Chondrocyte (in vitro differentiated cells): ENCODE results near the gene SYVN1. TPM values are rescaled to one million over a fixed set of nuclear protein-coding genes. Genes with fewer than 3 reads are reported as not detected.
A peak's percentile ranks its signal among the peaks of the same experiment; 100 is the strongest.

Experiments used
- DNase-seq: peaks from one replicate; pipeline ENCODE4 v3.0.0; 2021; ENCODE audit warnings: mixed read lengths, low spot score
- H3K27ac Mint-ChIP-seq: one replicate; pipeline ENCODE4 v1.8.0; 2021; ENCODE audit warnings: mild to moderate bottlenecking, moderate library complexity, mixed read lengths; ENCODE audit not compliant: unreplicated experiment
- H3K27me3 Mint-ChIP-seq: 2 replicates; pipeline ENCODE4 v1.8.0; 2021; ENCODE audit warnings: low read depth, mixed read lengths
- H3K36me3 Mint-ChIP-seq: 2 replicates; pipeline ENCODE4 v1.8.0; 2021; ENCODE audit warnings: low read depth, mixed read lengths
- H3K4me1 Mint-ChIP-seq: 2 replicates; pipeline ENCODE4 v1.8.0; 2021; ENCODE audit warnings: low read depth, mild to moderate bottlenecking, mixed read lengths
- H3K4me3 Mint-ChIP-seq: one replicate; pipeline ENCODE4 v1.8.0; 2021; ENCODE audit warnings: mild to moderate bottlenecking, moderate library complexity, mixed read lengths; ENCODE audit not compliant: unreplicated experiment
- H3K9me3 Mint-ChIP-seq: 2 replicates; pipeline ENCODE4 v1.8.0; 2021; ENCODE audit warnings: low read depth, mixed read lengths
- total RNA-seq: library from RNA; stranded (reverse); gene quantifications from 3 replicates; pipeline ENCODE4 v1.2.1, GENCODE V29; 2021
- TF ChIP-seq, protein P1 (sequence below): fragments of 200-600 bp; sonication (generic); IDR thresholded peaks from 2 replicates; pipeline ENCODE4 v1.5.0; 2021; ENCODE audit warnings: antibody characterized with exemption, mild to moderate bottlenecking, moderate library complexity

Gene SYVN1
- total RNA-seq, 1 donor from 2014 or later = 53.5 TPM

DNA sequence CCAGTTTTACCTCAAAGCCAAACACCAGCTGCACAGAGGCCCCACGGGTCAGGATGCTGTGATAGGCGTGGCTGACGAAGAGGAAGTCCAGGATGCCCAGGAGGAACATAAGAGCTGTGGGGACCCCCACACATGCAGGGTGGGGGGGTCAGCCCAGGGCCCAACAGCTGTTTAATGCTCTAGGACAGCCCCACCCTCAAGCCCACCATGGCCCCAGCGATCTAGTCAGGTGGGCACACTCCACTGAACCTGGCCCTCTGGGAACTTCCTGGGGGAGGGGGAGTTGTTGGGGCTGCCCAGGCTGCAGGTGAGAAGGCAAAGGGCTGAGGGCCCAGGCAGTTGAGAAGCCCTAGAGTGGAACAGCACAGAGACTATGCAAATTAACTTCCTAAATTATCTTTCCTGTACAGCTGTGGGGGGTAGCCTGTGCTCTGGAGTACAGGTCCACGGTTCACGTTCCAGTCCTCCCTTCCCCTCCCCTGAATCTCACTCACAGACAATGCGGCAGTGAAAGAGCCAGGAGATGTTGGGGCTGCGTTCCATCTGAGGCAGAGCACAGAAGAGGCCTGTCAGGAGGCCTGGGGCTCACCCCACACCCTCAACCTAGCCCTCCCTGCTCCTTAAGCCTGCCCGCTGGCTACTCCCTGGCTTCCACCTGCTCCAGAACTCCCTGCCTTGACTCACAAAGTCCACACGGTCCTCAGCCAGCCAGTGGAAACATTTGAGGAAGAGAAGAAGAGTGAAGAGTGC, 1.9 kb downstream of the SYVN1 start:
- no peaks in the 10 kb centered on the region for H3K9me3 Mint-ChIP-seq
- H3K36me3 Mint-ChIP-seq = peaks cover 7% of the 10 kb centered on the region
- peak overlapping the region; percentile 92 for H3K4me3 Mint-ChIP-seq
- peak; percentile 59 for DNase-seq
- TF ChIP-seq, protein P1, sequence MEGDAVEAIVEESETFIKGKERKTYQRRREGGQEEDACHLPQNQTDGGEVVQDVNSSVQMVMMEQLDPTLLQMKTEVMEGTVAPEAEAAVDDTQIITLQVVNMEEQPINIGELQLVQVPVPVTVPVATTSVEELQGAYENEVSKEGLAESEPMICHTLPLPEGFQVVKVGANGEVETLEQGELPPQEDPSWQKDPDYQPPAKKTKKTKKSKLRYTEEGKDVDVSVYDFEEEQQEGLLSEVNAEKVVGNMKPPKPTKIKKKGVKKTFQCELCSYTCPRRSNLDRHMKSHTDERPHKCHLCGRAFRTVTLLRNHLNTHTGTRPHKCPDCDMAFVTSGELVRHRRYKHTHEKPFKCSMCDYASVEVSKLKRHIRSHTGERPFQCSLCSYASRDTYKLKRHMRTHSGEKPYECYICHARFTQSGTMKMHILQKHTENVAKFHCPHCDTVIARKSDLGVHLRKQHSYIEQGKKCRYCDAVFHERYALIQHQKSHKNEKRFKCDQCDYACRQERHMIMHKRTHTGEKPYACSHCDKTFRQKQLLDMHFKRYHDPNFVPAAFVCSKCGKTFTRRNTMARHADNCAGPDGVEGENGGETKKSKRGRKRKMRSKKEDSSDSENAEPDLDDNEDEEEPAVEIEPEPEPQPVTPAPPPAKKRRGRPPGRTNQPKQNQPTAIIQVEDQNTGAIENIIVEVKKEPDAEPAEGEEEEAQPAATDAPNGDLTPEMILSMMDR = no peak
- H3K4me1 Mint-ChIP-seq = peaks cover 25% of the 10 kb centered on the region
- H3K27ac Mint-ChIP-seq = peak overlapping the region; percentile 41
- H3K27me3 Mint-ChIP-seq = no peaks in the 10 kb centered on the region

DNA sequence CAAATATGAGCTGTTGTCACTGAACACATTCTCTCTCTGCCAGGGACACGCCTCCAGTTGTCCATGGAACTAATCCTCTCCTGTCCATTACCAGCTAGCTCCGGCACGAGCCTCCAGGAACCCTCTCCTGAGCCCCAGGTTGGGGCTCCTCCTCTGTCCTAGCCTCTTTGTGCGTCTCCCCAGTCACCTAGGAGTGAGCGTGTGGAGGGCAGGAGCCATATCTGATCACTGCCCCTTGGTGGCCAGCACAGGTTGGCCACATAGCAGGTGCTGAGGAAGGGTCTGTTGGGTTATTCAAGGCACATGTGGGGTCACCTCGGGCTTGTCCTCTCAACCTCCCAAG, 2.5 kb downstream of the SYVN1 start:
- Mint-ChIP-seq H3K4me3 (no peak overlapping the region), H3K27me3 (no peaks in the 10 kb centered on the region), H3K4me1 (peaks cover 25% of the 10 kb centered on the region), H3K9me3 (no peaks in the 10 kb centered on the region), H3K27ac (peak overlapping the region; percentile 41), H3K36me3 (peaks cover 7% of the 10 kb centered on the region)
- TF ChIP-seq, protein P1 = no peak
- peak; percentile 41 for DNase-seq

DNA sequence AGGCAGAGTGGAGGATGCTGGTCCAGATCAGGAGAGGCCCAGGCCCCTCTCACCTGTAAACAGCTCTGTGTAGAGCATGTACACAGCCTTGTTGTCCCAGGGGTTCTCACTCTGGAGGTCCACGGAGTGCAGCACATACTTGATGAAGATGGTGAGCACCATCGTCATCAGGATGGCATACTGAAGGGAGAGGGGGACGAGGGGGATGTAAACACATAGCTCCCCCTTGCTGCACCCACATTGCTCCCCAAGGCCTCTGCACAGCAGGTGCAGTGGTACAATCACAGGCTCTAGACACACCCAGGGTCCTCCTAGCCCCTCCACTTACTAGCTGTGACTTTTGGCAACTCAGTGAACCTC, 2.9 kb downstream of the SYVN1 start:
- H3K4me3 Mint-ChIP-seq = no peak overlapping the region
- H3K27ac Mint-ChIP-seq = no peak overlapping the region
- no peaks in the 10 kb centered on the region for H3K27me3 Mint-ChIP-seq
- TF ChIP-seq, protein P1 = no peak
- peak; percentile 35 for DNase-seq
- no peaks in the 10 kb centered on the region for H3K9me3 Mint-ChIP-seq
- H3K4me1 Mint-ChIP-seq = peaks cover 25% of the 10 kb centered on the region
- H3K36me3 Mint-ChIP-seq = peaks cover 9% of the 10 kb centered on the region

DNA sequence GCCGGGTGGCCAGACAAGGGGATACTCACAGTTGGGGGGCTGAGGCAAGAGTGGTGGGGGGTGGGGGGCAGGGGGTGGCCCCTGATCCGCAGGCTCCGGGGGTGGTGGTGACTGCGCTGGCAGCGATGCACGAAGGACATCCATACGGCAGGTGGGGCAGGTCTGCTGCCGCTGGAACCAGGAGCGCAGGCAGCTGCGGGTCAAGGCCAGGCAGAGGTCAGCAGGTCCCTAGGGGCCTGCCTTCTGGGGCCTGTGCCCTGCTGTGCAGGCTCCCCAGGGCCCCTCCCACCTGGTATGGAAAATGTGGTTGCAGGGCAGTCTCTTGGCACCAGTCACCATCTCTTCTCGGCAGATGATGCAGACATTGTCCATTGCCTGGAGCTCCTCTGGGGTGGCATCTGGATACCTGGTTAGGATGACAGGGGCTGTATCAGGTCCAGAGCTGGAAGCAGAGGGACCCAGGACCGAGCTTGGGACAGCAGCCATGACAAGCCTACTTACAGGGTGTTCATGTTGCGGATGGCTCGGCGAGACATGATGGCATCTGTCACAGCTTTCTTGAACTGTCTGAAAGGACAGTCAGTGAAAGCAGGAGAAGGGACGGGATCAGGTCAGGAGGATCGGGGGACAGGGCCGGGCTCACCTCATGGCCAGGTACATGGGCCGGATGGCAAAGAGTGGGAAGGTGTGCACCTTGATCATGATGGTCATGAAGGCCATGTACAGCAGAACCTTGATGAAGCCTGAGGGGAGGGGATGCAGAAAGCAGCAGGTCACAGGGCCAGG, 3.5 kb downstream of the SYVN1 start:
- Mint-ChIP-seq H3K4me3 (no peak overlapping the region), H3K27me3 (no peaks in the 10 kb centered on the region)

More for the DNA sequence above, 3.5 kb downstream of the SYVN1 start:
- Mint-ChIP-seq H3K36me3 (peaks cover 10% of the 10 kb centered on the region), H3K27ac (no peak overlapping the region), H3K4me1 (peaks cover 21% of the 10 kb centered on the region), H3K9me3 (no peaks in the 10 kb centered on the region)
- DNase-seq = peak; percentile 90
- TF ChIP-seq, protein P1 = no peak
